GM21825 (cell line): ENCODE measurements around the gene SPECC1.
"Not testable (repeated sequence)": the region's sequence is repeated elsewhere in the genome, so short reads cannot be mapped to it uniquely, and the experiment has no call there.

Source experiments
- ATAC-seq: cut with Tn5 transposase; IDR thresholded peaks from one replicate; pipeline ENCODE4 v1.9.1; 2021; ENCODE audit warnings: mild to moderate bottlenecking, moderate library complexity; ENCODE audit not compliant: unreplicated experiment

The SPECC1 gene

GRCh38 chr17:20300436-20300934 is 291.3 kb downstream of the SPECC1 start:
- no peak for ATAC-seq

GRCh38 chr17:20302246-20302917 is 293.2 kb downstream of the SPECC1 start:
- ATAC-seq = no peak

- ATAC-seq = no peak
Observed at GRCh38 chr17:20304961-20305360, 295.8 kb downstream of the SPECC1 start.

GRCh38 chr17:20306924-20307323 is 297.8 kb downstream of the SPECC1 start:
- ATAC-seq = no peak

- ATAC-seq = no peak
Observed at GRCh38 chr17:20307326-20307910, 298.3 kb downstream of the SPECC1 start.

- ATAC-seq = no peak
Observed at GRCh38 chr17:20310481-20310880, 301.3 kb downstream of the SPECC1 start.

GRCh38 chr17:20313306-20313705 is 304.1 kb downstream of the SPECC1 start:
- ATAC-seq = no peak

GRCh38 chr17:20313891-20314290 is 304.7 kb downstream of the SPECC1 start:
- no peak for ATAC-seq

GRCh38 chr17:20314834-20315233 is 305.7 kb downstream of the SPECC1 start:
- no peak for ATAC-seq

GRCh38 chr17:20315311-20315710 is 306.2 kb downstream of the SPECC1 start:
- no peak for ATAC-seq

- ATAC-seq = no peak
Observed at GRCh38 chr17:20315821-20316220, 306.7 kb downstream of the SPECC1 start.

GRCh38 chr17:20320535-20321229 is 311.5 kb downstream of the SPECC1 start:
- ATAC-seq = peak; percentile 58

GRCh38 chr17:20321357-20321756 is 312.2 kb downstream of the SPECC1 start:
- not testable (repeated sequence) for ATAC-seq

- ATAC-seq = not testable (repeated sequence)
Observed at GRCh38 chr17:20327739-20328138, 318.6 kb downstream of the SPECC1 start.

- ATAC-seq = not testable (repeated sequence)
Observed at GRCh38 chr17:20351405-20351804, 342.2 kb downstream of the SPECC1 start.

GRCh38 chr17:20352567-20352966 is 343.4 kb downstream of the SPECC1 start:
- not testable (repeated sequence) for ATAC-seq

GRCh38 chr17:20363846-20364245 is 354.7 kb downstream of the SPECC1 start:
- ATAC-seq = not testable (repeated sequence)
